Pancreas (tissue), 10 donors: ENCODE results near the gene DNAJC10. TPM values are rescaled to one million over a fixed set of nuclear protein-coding genes. Genes with fewer than 3 reads are reported as not detected.

Source experiments
- ATAC-seq, 4 donors: fragments of 200-7000 bp; cut with Tn5 transposase; one replicate each; pipeline versions ENCODE4 v1.8.0 to v1.9.1; 2020; ENCODE audit warnings: mild to moderate bottlenecking in 4 of 4, moderate library complexity in 4 of 4
- DNase-seq, 6 donors: peaks; one replicate each; pipeline ENCODE4 v3.0.0-alpha.2; 2020
- FAIRE-seq: peaks from 2 replicates; lab custom pipeline; 2012; peaks lifted over from hg19 to GRCh38; lab: Jason Lieb, UNC
- H3K27ac ChIP-seq, 4 donors: fragments of 200-600 bp; sonication (generic); 1 replicate in 3 of 4; 2 replicates in 1 of 4; pipeline versions ENCODE4 v1.5.0 to v1.8.0; 2020
- H3K27me3 ChIP-seq, 4 donors: fragments of 200-600 bp; one replicate each; pipeline ENCODE4 v1.8.0; 2021
- H3K36me3 ChIP-seq, 3 donors: fragments of 200-600 bp; sonication (generic) in 1 of 3; one replicate each; pipeline versions ENCODE4 v1.5.0 to v1.8.0; 2020 to 2021
- H3K4me1 ChIP-seq, 3 donors: fragments of 200-600 bp; one replicate each; pipeline ENCODE4 v1.8.0; 2021
- H3K4me3 ChIP-seq, 4 donors: fragments of 200-600 bp; sonication (generic) in 2 of 4; one replicate each; pipeline versions ENCODE4 v1.5.0 to v1.8.0; 2020 to 2021
- H3K9me3 ChIP-seq, 4 donors: fragments of 200-600 bp; one replicate each; pipeline ENCODE4 v1.8.0; 2021
- CTCF ChIP-seq, 4 donors: fragments of 200-600 bp; sonication (generic) in 3 of 4; IDR thresholded peaks; one replicate each; pipeline versions ENCODE4 v1.5.0 to v1.8.0; 2021; ENCODE audit warnings: antibody characterized with exemption in 4 of 4
- WGBS, 2 donors: extraction: QIAGEN DNeasy Blood & Tissue Kit; methylation state at CpG; one replicate each; pipeline ENCODE4 v1.1.7; 2013; 5-methylcytosine and 5-hydroxymethylcytosine counted together
- intact Hi-C, 3 donors: fragments of 100-400 bp; cut with DNase I; formaldehyde crosslinking; loops; one replicate each; pipeline versions ENCODE4 v1.11.1 to v1.14.2; 2022
- polyA plus RNA-seq, 2 donors: library from polyadenylated mRNA; stranded (reverse); fragments of 200-250 nt; gene quantifications; one replicate each; pipeline ENCODE4 v1.2.3, GENCODE V29; 2013
- total RNA-seq, 6 donors: library from RNA; stranded (reverse); fragmentation: NEBNext Ultra II Directional in 4 of 6; extraction: Animal tissue kit (Norgen Biotek cat#: 25700) in 4 of 6; gene quantifications; one replicate each; pipeline versions ENCODE4 v1.2.1 to v1.2.4, GENCODE V29; 2021 to 2023
- donor health status: healthy with polysubstance abuse.
- donor health status: DM: no; HTN: no; CAD: no; lungs with moderate emphysema.
- donor health status: DM: no; HTN: no; CAD: no.
- donor health status: control.
- donor health status: control.
- donor health status: Bipolar disorder and iron deficiency.
- donor health status: DM: yes; HTN: yes; CAD: no.
- donor health status: DM: no; HTN: no; CAD: no.
- donor health status: DM: no; HTN: no; CAD: no.
- donor health status: DM: yes; HTN: yes; CAD: no.

Gene DNAJC10
- total and polyA plus RNA-seq, 8 donors = 19.9 to 87.8 (median 63.6) TPM

GRCh38 chr2:182810087-182810486, 94.0 kb downstream of the DNAJC10 start:
- intact Hi-C loops = no loop called here
- H3K36me3 ChIP-seq = no peaks in the 10 kb centered on the region
- no peaks in the 10 kb centered on the region for H3K9me3 ChIP-seq
- no peak overlapping the region for H3K4me3 ChIP-seq
- no peak for ATAC-seq
- no peak for TF ChIP-seq CTCF (IDR thresholded peaks at IDR 0.05)
- 39 to 54% methylated on average over 3 of the region's 3 CpGs for WGBS, 2 donors
- FAIRE-seq = no peak
- no peaks in the 10 kb centered on the region for H3K27me3 ChIP-seq
- H3K27ac ChIP-seq = no peak overlapping the region
- DNase-seq = no peak
- no peaks in the 10 kb centered on the region for H3K4me1 ChIP-seq

DNA sequence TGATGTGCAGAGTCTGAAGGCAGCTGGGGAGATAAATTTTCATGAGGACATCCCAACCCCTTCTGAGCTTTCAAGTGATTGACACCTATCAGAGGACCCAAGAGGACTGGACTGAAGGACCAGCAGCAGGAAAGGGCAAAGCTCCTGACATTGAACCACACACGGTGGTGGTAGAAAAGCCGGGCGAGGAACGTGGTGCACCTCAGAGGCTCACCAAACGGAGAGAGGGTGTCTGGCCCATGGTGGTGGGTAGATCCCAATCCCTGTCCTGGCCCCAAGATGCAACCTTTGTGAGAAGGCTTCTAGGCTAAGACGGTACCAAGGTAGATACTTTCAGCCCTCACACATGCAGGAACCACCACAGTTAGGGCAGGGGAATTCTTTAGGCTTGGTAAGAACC, 98.3 kb downstream of the DNAJC10 start:
- Histone ChIP-seq H3K36me3 (no peaks in the 10 kb centered on the region), H3K4me1 (peaks cover 0 to 9% (median 6%) of the 10 kb centered on the region in 3 donors), H3K27ac (no peak overlapping the region), H3K9me3 (no peaks in the 10 kb centered on the region), H3K27me3 (no peaks in the 10 kb centered on the region), H3K4me3 (no peak overlapping the region)
- no peak for FAIRE-seq
- no peak for ATAC-seq
- intact Hi-C loops = no loop called here
- TF ChIP-seq CTCF (IDR thresholded peaks at IDR 0.05) = no peak
- 78 to 82% methylated on average over 6 of the region's 6 CpGs for WGBS, 2 donors
- DNase-seq = no peak

- DNase-seq (no peak), FAIRE-seq (no peak), ATAC-seq (no peak)
- 84 to 91% methylated on average over 3 of the region's 3 CpGs for WGBS, 2 donors
- no peaks in the 10 kb centered on the region for H3K27me3 ChIP-seq
- intact Hi-C loops = no loop called here
- H3K36me3 ChIP-seq = no peaks in the 10 kb centered on the region
- no peak for TF ChIP-seq CTCF (IDR thresholded peaks at IDR 0.05)
- H3K9me3 ChIP-seq = no peaks in the 10 kb centered on the region
- peaks cover 0 to 9% (median 6%) of the 10 kb centered on the region in 3 donors for H3K4me1 ChIP-seq
- H3K27ac ChIP-seq = no peak overlapping the region
- no peak overlapping the region for H3K4me3 ChIP-seq
Observed at GRCh38 chr2:182814804-182815203, 98.7 kb downstream of the DNAJC10 start.

DNA sequence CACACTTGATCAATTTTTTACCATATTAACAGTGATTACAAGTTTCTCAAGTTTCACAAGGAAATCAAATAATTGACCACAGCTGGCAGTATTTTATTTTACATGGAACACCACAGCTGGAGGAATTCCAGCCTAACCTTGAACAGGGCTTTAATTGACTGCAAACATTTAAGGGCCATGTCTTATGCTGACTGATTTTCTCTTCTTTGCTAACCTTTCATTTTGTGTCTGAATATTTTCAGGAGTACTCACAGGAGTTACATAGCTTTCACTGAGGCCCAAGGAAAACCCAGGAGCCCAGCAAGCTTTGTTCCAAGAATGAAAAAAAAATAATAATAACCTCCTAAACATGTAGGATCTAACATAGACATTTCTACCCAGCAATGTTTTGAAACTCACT, 100.8 kb downstream of the DNAJC10 start:
- intact Hi-C loops = no loop called here
- TF ChIP-seq CTCF (IDR thresholded peaks at IDR 0.05) = no peak
- peak; percentile 9 for FAIRE-seq
- Histone ChIP-seq H3K27ac (no peak overlapping the region), H3K4me1 (peaks cover 0 to 9% (median 6%) of the 10 kb centered on the region in 3 donors), H3K27me3 (no peaks in the 10 kb centered on the region), H3K4me3 (no peak overlapping the region), H3K9me3 (no peaks in the 10 kb centered on the region), H3K36me3 (no peaks in the 10 kb centered on the region)
- DNase-seq = no peak
- ATAC-seq = peak in 2 of 4 donors; percentile 23 to 34

DNA sequence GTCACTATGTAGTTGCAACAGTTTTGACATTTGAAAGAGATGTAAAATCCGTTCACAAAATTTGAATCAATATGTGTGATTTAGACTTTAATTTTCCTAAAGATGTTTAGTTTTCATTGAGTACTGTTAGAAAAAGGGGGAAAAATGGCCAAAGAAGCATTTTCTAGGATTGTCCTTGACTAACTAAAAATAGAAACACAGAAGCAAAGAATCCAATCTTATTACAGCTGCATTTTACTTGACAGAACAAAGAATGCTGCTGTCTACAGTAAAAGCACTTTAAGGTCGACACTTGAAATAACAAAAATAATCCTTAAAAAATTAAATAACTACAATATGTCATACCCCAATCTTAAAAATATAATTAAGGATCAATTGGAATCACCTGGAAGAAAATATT, 101.5 kb downstream of the DNAJC10 start:
- Histone ChIP-seq H3K27ac (no peak overlapping the region), H3K27me3 (no peaks in the 10 kb centered on the region), H3K9me3 (no peaks in the 10 kb centered on the region), H3K4me3 (no peak overlapping the region), H3K36me3 (no peaks in the 10 kb centered on the region), H3K4me1 (peaks cover 0 to 9% (median 6%) of the 10 kb centered on the region in 3 donors)
- no peak for FAIRE-seq
- no peak for DNase-seq
- 15 to 17% methylated on average over 2 of the region's 2 CpGs for WGBS, 2 donors
- intact Hi-C loops = no loop called here
- no peak for ATAC-seq
- no peak for TF ChIP-seq CTCF (IDR thresholded peaks at IDR 0.05)
